ENCODE measurements around the gene PRKCB. TPM values are rescaled to one million over a fixed set of nuclear protein-coding genes. Genes with fewer than 3 reads are reported as not detected.
A peak's percentile ranks its signal among the peaks of the same experiment; 100 is the strongest.

Gene PRKCB
- total RNA-seq, 6 experiments from 2014 or later, result not detected

DNA sequence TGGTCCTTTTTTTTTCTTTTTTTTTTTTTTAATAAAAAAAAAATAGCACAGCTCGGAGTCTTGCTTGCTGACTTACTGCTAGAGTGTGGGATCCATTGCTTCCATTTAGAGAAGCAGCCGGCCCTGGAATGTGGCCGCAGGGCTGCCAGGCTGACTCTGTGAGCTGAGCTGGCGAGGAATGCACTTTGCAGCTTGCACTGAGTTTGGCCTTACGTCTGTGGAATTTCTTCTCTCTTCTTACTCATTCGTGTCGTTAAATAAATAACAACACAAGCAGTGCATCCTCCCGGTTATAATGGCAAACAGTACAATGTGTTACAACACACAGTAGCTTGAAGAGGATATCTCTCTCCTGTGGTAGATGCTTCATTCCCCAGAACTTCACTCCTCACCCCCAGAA, 69.2 kb downstream of the PRKCB start:
- peaks cover 7% of the 10 kb centered on the region for H3K36me3 Mint-ChIP-seq (ENCODE audit: low read depth)
- H3K27me3 Mint-ChIP-seq (ENCODE audit: insufficient read depth), result peaks cover 6% of the 10 kb centered on the region
- peak; percentile 77 for DNase-seq
- no peak overlapping the region for H3K4me3 Mint-ChIP-seq
- H3K27ac Mint-ChIP-seq, result peak overlapping the region; percentile 45; the same call in 1 of the 2 replicates
- H3K4me1 Mint-ChIP-seq (ENCODE audit: low read depth), result no peaks in the 10 kb centered on the region
- peaks cover 22% of the 10 kb centered on the region for H3K9me3 Mint-ChIP-seq
- no peak for TF ChIP-seq CTCF (IDR thresholded peaks at IDR 0.05)

GRCh38 chr16:23907457-23907902, 71.7 kb downstream of the PRKCB start:
- DNase-seq, result no peak
- Mint-ChIP-seq H3K4me1 (ENCODE audit: low read depth) (no peaks in the 10 kb centered on the region), H3K9me3 (peaks cover 21% of the 10 kb centered on the region), H3K27ac (no peak overlapping the region), H3K4me3 (no peak overlapping the region), H3K27me3 (ENCODE audit: insufficient read depth) (peaks cover 3% of the 10 kb centered on the region), H3K36me3 (ENCODE audit: low read depth) (peaks cover 7% of the 10 kb centered on the region)
- no peak for TF ChIP-seq CTCF (IDR thresholded peaks at IDR 0.05)

DNA sequence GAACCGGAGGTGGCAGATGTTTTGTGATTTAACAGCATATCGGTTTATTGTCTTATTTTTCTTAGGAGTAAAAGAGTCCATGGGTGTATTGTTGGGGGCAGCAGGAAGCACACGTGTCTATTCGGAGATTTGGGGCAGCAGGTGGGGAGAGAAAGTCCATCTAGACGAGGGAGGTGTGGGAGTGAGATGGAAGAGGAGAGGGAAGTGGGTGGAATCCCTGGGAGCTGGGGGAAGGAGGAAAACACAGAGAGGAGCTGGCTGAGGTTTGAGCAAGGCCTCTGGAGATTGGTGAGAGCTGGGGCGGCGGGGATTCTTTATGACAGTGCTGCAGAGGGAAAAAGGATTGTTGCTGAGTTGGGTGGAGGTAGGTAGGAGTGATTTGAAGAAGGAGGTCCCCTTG, 72.1 kb downstream of the PRKCB start:
- H3K36me3 Mint-ChIP-seq (ENCODE audit: low read depth), result peaks cover 7% of the 10 kb centered on the region
- H3K27ac Mint-ChIP-seq, result no peak overlapping the region
- H3K9me3 Mint-ChIP-seq, result peaks cover 22% of the 10 kb centered on the region
- TF ChIP-seq CTCF (IDR thresholded peaks at IDR 0.05), result no peak
- H3K4me3 Mint-ChIP-seq, result no peak overlapping the region
- H3K4me1 Mint-ChIP-seq (ENCODE audit: low read depth), result no peaks in the 10 kb centered on the region
- DNase-seq, result no peak
- peaks cover 3% of the 10 kb centered on the region for H3K27me3 Mint-ChIP-seq (ENCODE audit: insufficient read depth)

GRCh38 chr16:23908790-23909189, 73.0 kb downstream of the PRKCB start:
- H3K27ac Mint-ChIP-seq, result no peak overlapping the region
- H3K36me3 Mint-ChIP-seq (ENCODE audit: low read depth), result peaks cover 7% of the 10 kb centered on the region
- H3K27me3 Mint-ChIP-seq (ENCODE audit: insufficient read depth), result peaks cover 3% of the 10 kb centered on the region
- no peaks in the 10 kb centered on the region for H3K4me1 Mint-ChIP-seq (ENCODE audit: low read depth)
- no peak for TF ChIP-seq CTCF (IDR thresholded peaks at IDR 0.05)
- no peak for DNase-seq
- no peak overlapping the region for H3K4me3 Mint-ChIP-seq
- H3K9me3 Mint-ChIP-seq, result peaks cover 31% of the 10 kb centered on the region

GRCh38 chr16:23909792-23910418, 74.1 kb downstream of the PRKCB start:
- Mint-ChIP-seq H3K27me3 (ENCODE audit: insufficient read depth) (peaks cover 3% of the 10 kb centered on the region), H3K9me3 (peaks cover 31% of the 10 kb centered on the region), H3K4me3 (no peak overlapping the region), H3K27ac (no peak overlapping the region), H3K36me3 (ENCODE audit: low read depth) (peaks cover 7% of the 10 kb centered on the region), H3K4me1 (ENCODE audit: low read depth) (no peaks in the 10 kb centered on the region)
- no peak for TF ChIP-seq CTCF (IDR thresholded peaks at IDR 0.05)
- no peak for DNase-seq
